B cell (primary cell): ENCODE data around the gene NUBP1.

ENCODE experiments used
- CTCF ChIP-seq: fragments of 200-600 bp; IDR thresholded peaks from one replicate; pipeline ENCODE4 v1.8.0; 2022; ENCODE audit warnings: antibody characterized with exemption, mild to moderate bottlenecking
- EZH2 ChIP-seq: IDR thresholded peaks from 2 replicates; pipeline ENCODE4 v1.6.1; 2012; ENCODE audit warnings: borderline replicate concordance, low read depth, mild to moderate bottlenecking, moderate library complexity, low read length; ENCODE audit not compliant: insufficient read depth, poor library complexity, severe bottlenecking

- TF ChIP-seq CTCF, result no peak
- TF ChIP-seq EZH2, result no peak
Measured at GRCh38 chr16:10752843-10753523, 9.3 kb downstream of the NUBP1 start.
